K562 (cell line): Measurements from ENCODE around the gene GAB2. TPM values are rescaled to one million over a fixed set of nuclear protein-coding genes. Genes with fewer than 3 reads are reported as not detected.

Source experiments
- BACH1 ChIP-seq: fragments of 200-800 bp; sonication (Bioruptor generic); IDR thresholded peaks from 2 replicates; pipeline ENCODE4 v1.6.1; 2016; ENCODE audit warnings: missing genetic modification characterization, missing compliant biosample characterization
- CBFB ChIP-seq: sonication (generic); formaldehyde crosslinking; IDR thresholded peaks from 2 replicates; pipeline ENCODE4 v1.4.0; 2020; ENCODE audit warnings: mild to moderate bottlenecking, missing genetic modification reagents
- DIDO1 ChIP-seq: fragments of 450-650 bp; IDR thresholded peaks from 2 replicates; pipeline ENCODE4 v1.6.1; 2016; ENCODE audit warnings: low read depth, missing biosample characterization, missing genetic modification characterization
- HMG20A ChIP-seq: fragments of 450-650 bp; formaldehyde crosslinking; conservative IDR thresholded peaks from 2 replicates; pipeline ENCODE4 v1.4.0; 2020; ENCODE audit warnings: mild to moderate bottlenecking, mixed read lengths
- MGA ChIP-seq: fragments of 450-650 bp; IDR thresholded peaks from 2 replicates; pipeline ENCODE4 v1.6.1; 2016; ENCODE audit warnings: mild to moderate bottlenecking, moderate library complexity
- MNT ChIP-seq, 2 experiments: fragments of 450-650 bp; conservative IDR thresholded peaks; 2 replicates each; pipeline ENCODE4 v1.6.1; 2017; ENCODE audit warnings: mild to moderate bottlenecking in 2 of 2, moderate library complexity in 2 of 2
- NELFE ChIP-seq: IDR thresholded peaks from 2 replicates; pipeline ENCODE4 v1.6.1; 2011; ENCODE audit warnings: mild to moderate bottlenecking; ENCODE audit not compliant: insufficient read depth, insufficient read length
- POLR2H ChIP-seq: IDR thresholded peaks from 2 replicates; pipeline ENCODE4 v1.6.1; 2016; ENCODE audit warnings: missing genetic modification characterization, low read depth, mild to moderate bottlenecking, control low read depth, missing compliant biosample characterization, moderate library complexity
- RBM39 ChIP-seq: fragments of 200-400 bp; formaldehyde crosslinking; optimal IDR thresholded peaks from 2 replicates; pipeline ENCODE3; 2018; ENCODE audit warnings: low read depth, low read length
- SMAD1 ChIP-seq: fragments of 150-350 bp; IDR thresholded peaks from 2 replicates; pipeline ENCODE4 v1.6.1; 2014; ENCODE audit warnings: low read length, low read depth; ENCODE audit not compliant: partially characterized antibody
- TEAD1 ChIP-seq, 2 experiments: fragments of 450-650 bp in 1 of 2; sonication (generic) in 1 of 2; formaldehyde crosslinking; IDR thresholded peaks; 2 replicates each; pipeline versions ENCODE4 v1.4.0 to v1.8.0; 2020 to 2022; ENCODE audit warnings: mild to moderate bottlenecking in 2 of 2, missing genetic modification reagents in 1 of 2
- ZNF512 ChIP-seq: IDR thresholded peaks from 2 replicates; pipeline ENCODE4 v1.6.1; 2016; ENCODE audit warnings: missing genetic modification characterization, missing compliant biosample characterization
- polyA plus RNA-seq, 8 experiments: library from polyadenylated mRNA; depleted of rRNA in 4 of 8; stranded (reverse) in 5 of 8; unstranded in 3 of 8; fragments of >200 nt; fragmentation: Nextera tagmentation in 2 of 8; fragmentation: Illumina TruSeq in 1 of 8; extraction: Ambion mirVana in 2 of 8; extraction: Trizol in 1 of 8; gene quantifications; 2 replicates each; pipeline versions ENCODE4 v1.2.1 to v1.2.3, GENCODE V29; 2011 to 2014; ENCODE audit warnings: inconsistent platforms in 1 of 8, missing spikeins in 1 of 8
- total RNA-seq, 7 experiments: library from RNA; depleted of rRNA in 6 of 7; stranded (reverse); fragments of >200 nt in 6 of 7; fragmentation: Illumina TruSeq in 2 of 7; extraction: Trizol in 2 of 7; gene quantifications; 2 replicates each; pipeline versions ENCODE4 v1.2.1 to v1.2.3, GENCODE V29; 2011 to 2021; ENCODE audit warnings: low replicate concordance in 1 of 7

The GAB2 gene
- total and polyA plus RNA-seq, 9 of the 15 experiments (the other 6 are each of a cell fraction or from before 2014, with no cell fraction given), result 2.3 to 35.2 (median 16.1) TPM

GRCh38 chr11:78230161-78230877, 187.3 kb downstream of the GAB2 start (continued):
- TF ChIP-seq MGA, result peak; percentile 57
- 0 out of 2 replicates have a peak, but pooled peaks have one; percentile 30 for TF ChIP-seq POLR2H (tag)
- TF ChIP-seq DIDO1 (tag), result no peak
- no peak for TF ChIP-seq RBM39
- 0 out of 2 replicates have a peak, but pooled peaks have one; percentile 33 for TF ChIP-seq BACH1 (tag)
- 0 out of 4 replicates have a peak, but pooled peaks of 1 of the 2 experiments have one; percentile 24 for TF ChIP-seq MNT (conservative IDR thresholded peaks at IDR 0.05)
- no peak for TF ChIP-seq NELFE
- no peak for TF ChIP-seq HMG20A
- TF ChIP-seq SMAD1, result peak; percentile 92
- no peak for TF ChIP-seq ZNF512
- TF ChIP-seq CBFB (CRISPR knock-in tag), result no peak
- TF ChIP-seq TEAD1 (CRISPR knock-in tag; IDR thresholded peaks at IDR 0.05), result no peak
